Skeletal muscle tissue (tissue), 4 donors: Measurements from ENCODE around the gene COL19A1. TPM values are rescaled to one million over a fixed set of nuclear protein-coding genes. Genes with fewer than 3 reads are reported as not detected.
A peak's percentile ranks its signal among the peaks of the same experiment; 100 is the strongest.
"Not testable (repeated sequence)": the region's sequence is repeated elsewhere in the genome, so short reads cannot be mapped to it uniquely, and the experiment has no call there.

Experiments used
- H3K27ac ChIP-seq: one replicate; pipeline ENCODE4 v1.7.0; 2013; ENCODE audit warnings: mild to moderate bottlenecking, low read depth, low read length, inconsistent platforms
- H3K27me3 ChIP-seq, 3 donors: one replicate each; pipeline ENCODE4 v1.7.0; 2013; ENCODE audit warnings: low read length in 3 of 3; ENCODE audit not compliant: control insufficient read depth in 3 of 3, insufficient read depth in 3 of 3
- H3K36me3 ChIP-seq, 3 donors: one replicate each; pipeline ENCODE4 v1.7.0; 2013; ENCODE audit warnings: low read length in 3 of 3; ENCODE audit not compliant: control insufficient read depth in 3 of 3, insufficient read depth in 3 of 3
- H3K4me1 ChIP-seq, 3 donors: one replicate each; pipeline ENCODE4 v1.7.0; 2013; ENCODE audit warnings: low read length in 3 of 3, mild to moderate bottlenecking in 3 of 3; ENCODE audit not compliant: control insufficient read depth in 3 of 3, insufficient read depth in 3 of 3
- H3K4me3 ChIP-seq, 3 donors: one replicate each; pipeline ENCODE4 v1.7.0; 2013; ENCODE audit warnings: low read length in 3 of 3
- H3K9ac ChIP-seq, 3 donors: one replicate each; pipeline ENCODE4 v1.7.0; 2013; ENCODE audit warnings: low read length in 3 of 3, mild to moderate bottlenecking in 3 of 3, moderate library complexity in 2 of 3, low read depth in 1 of 3
- H3K9me3 ChIP-seq, 3 donors: one replicate each; pipeline ENCODE4 v1.7.0; 2013; ENCODE audit warnings: low read length in 3 of 3; ENCODE audit not compliant: control insufficient read depth in 3 of 3
- total RNA-seq: library from RNA; depleted of rRNA; stranded (reverse); fragments of >200 nt; gene quantifications from one replicate; pipeline ENCODE4 v1.2.3, GENCODE V29; 2014
- donor health status: Osteomylitis.

The COL19A1 gene
- total RNA-seq, 1 donor from 2014 or later: 10.4 TPM

GRCh38 chr6:69918813-69919475 is 52.6 kb downstream of the COL19A1 start:
- Histone ChIP-seq H3K4me3 (no peak overlapping the region), H3K27ac (no peak overlapping the region), H3K9ac (no peak overlapping the region), H3K27me3 (no peaks in the 10 kb centered on the region), H3K9me3 (no peaks in the 10 kb centered on the region), H3K4me1 (peaks cover 2 to 8% (median 2%) of the 10 kb centered on the region in 3 donors), H3K36me3 (no peaks in the 10 kb centered on the region)

DNA sequence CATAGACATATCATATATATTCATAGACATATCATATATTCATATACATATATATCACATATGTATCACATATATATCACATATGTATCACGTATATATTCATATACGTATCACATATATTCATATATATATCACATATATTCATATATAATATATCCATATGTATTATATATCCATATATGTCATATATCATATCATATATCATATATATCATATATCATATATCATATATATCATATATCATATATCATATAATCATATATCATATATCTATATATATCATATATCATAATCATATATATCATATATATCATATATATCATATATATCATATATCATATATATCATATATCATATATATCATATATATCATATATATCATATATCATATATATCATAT is 54.7 kb downstream of the COL19A1 start:
- H3K4me1 ChIP-seq, H3K36me3 ChIP-seq, H3K27ac ChIP-seq, H3K9ac ChIP-seq, H3K9me3 ChIP-seq, H3K27me3 ChIP-seq, H3K4me3 ChIP-seq: not testable (repeated sequence)

GRCh38 chr6:69921611-69922010 is 55.3 kb downstream of the COL19A1 start:
- not testable (repeated sequence) for H3K27ac ChIP-seq, H3K4me1 ChIP-seq, H3K9me3 ChIP-seq, H3K9ac ChIP-seq, H3K27me3 ChIP-seq, H3K36me3 ChIP-seq, H3K4me3 ChIP-seq

DNA sequence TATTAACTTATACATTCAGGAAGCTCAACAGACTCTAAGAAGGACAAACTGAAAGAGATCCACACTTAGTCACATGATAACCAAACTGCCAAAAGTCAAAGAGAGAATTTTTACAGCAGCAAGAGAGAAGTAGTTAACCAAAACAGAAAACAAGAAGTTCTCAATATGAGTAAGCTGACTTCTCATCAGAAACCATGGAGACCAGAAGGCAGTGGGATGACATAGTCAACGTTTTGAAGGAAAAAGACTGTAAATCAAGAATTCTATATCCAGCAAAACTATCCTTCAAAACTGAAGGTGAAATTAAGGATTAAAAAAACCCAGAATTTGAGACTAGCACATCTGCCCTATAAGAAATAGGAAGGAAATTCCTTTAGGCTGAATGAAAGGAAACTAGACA is 60.4 kb downstream of the COL19A1 start:
- Histone ChIP-seq H3K27ac (no peak overlapping the region), H3K9ac (no peak overlapping the region), H3K4me3 (no peak overlapping the region), H3K27me3 (no peaks in the 10 kb centered on the region), H3K4me1 (no peaks in the 10 kb centered on the region), H3K9me3 (peaks cover 0 to 4% (median 0%) of the 10 kb centered on the region in 3 donors), H3K36me3 (no peaks in the 10 kb centered on the region)

GRCh38 chr6:69933239-69933638 is 66.9 kb downstream of the COL19A1 start:
- Histone ChIP-seq H3K4me1 (peaks cover 2 to 22% (median 11%) of the 10 kb centered on the region in 3 donors), H3K9ac (no peak overlapping the region), H3K9me3 (no peaks in the 10 kb centered on the region), H3K36me3 (no peaks in the 10 kb centered on the region), H3K27me3 (no peaks in the 10 kb centered on the region), H3K27ac (peak overlapping the region; percentile 3), H3K4me3 (no peak overlapping the region)

DNA sequence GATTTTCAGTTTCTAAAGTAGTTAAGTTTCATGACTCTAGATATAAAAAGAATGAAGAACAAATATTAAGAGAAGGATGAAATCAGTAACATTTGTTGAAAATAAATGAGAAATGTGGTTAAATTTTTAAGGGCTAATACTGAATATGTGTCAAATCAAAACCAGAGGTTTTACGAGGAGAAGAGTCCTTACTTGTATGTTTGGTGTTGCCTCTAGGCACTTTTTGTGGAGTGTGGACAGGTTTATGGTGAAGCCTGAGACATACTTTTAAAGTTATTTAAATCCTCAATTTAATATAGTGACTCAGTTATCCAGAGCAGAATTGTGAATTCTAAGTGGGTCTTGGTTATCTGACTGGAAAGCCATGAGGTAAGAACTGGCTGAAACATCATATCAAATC is 68.7 kb downstream of the COL19A1 start:
- H3K4me1 ChIP-seq: peaks cover 2 to 22% (median 11%) of the 10 kb centered on the region in 3 donors
- no peaks in the 10 kb centered on the region for H3K27me3 ChIP-seq
- H3K4me3 ChIP-seq: no peak overlapping the region

DNA sequence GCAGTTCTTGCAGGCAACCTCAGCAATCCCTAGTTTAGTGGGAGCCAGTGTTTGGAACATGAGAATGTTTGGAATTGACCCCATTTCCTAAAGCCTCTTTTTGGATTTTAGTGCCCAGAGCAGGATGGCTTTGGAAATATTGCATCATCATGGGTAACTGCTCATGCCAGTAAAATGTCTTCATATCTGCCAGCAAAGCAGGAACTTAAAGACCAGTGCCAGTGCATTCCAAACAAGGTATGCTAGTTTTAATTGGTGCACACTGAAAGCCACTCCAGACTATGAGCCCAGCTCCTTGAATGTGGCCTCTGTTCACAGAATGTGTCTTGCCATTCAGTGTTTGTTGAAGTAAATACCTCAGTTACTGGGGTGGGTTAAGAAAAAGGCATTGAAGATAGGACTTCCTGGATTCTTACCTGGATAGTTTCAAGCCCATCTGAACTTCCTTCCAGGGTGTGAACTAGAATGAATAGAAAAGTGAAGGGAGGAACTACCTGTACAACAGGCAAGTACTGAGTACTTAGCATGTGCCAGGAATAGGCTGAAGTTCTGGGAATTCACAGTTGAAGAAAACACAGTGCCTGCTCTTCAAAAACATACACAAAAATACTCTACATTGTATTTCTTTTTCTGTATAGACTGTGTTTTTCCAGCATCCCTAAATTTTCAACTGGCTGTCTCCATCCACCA is 70.5 kb downstream of the COL19A1 start:
- Histone ChIP-seq H3K27ac (peak overlapping the region; percentile 23), H3K36me3 (no peaks in the 10 kb centered on the region), H3K27me3 (no peaks in the 10 kb centered on the region), H3K4me3 (no peak overlapping the region), H3K9ac (no peak overlapping the region), H3K4me1 (peaks cover 2 to 22% (median 11%) of the 10 kb centered on the region in 3 donors), H3K9me3 (no peaks in the 10 kb centered on the region)

More for the DNA sequence above, 68.7 kb downstream of the COL19A1 start:
- Histone ChIP-seq H3K36me3 (no peaks in the 10 kb centered on the region), H3K9ac (no peak overlapping the region), H3K27ac (no peak overlapping the region), H3K9me3 (no peaks in the 10 kb centered on the region)

DNA sequence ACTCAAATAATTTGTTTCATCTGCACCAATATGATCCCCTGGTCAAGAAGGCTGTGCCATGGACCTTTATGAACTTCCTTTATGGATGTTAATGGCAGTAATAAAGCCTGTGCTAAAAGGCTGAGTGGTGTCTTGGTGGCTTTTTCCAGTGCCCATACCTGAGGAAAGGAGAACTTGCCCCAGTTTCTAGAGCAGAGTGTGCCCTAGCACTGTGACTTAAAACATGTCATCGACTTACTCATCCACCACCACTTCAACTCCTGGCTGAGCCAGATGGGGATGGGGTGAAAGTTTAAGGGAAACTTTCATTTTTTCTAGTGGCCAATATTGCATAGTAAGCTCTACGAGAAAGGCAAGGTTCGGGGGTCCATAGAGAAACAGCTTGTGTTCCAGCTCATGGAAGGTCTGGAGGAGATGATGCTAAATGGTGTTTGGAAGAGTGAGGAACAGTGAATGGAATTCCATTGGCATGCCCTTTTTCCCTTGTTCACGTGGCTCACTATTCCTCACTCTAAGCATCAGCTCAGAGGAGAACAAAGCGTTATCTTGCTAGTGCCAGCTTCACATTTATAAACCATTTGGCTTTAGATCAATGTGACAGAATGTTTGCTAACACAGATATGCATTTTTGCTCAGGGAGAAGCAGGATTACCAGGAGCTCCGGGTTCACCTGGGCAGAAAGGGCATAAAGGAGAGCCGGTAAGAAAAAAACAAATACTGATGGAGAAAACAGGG is 71.2 kb downstream of the COL19A1 start:
- H3K27me3 ChIP-seq: no peaks in the 10 kb centered on the region
- no peak overlapping the region for H3K27ac ChIP-seq
- no peaks in the 10 kb centered on the region for H3K36me3 ChIP-seq
- peaks cover 2 to 22% (median 11%) of the 10 kb centered on the region in 3 donors for H3K4me1 ChIP-seq
- no peak overlapping the region for H3K9ac ChIP-seq
- no peaks in the 10 kb centered on the region for H3K9me3 ChIP-seq
- no peak overlapping the region for H3K4me3 ChIP-seq

GRCh38 chr6:69942485-69942884 is 76.1 kb downstream of the COL19A1 start:
- H3K9me3 ChIP-seq: no peaks in the 10 kb centered on the region
- no peaks in the 10 kb centered on the region for H3K27me3 ChIP-seq
- no peak overlapping the region for H3K4me3 ChIP-seq
- no peak overlapping the region for H3K9ac ChIP-seq
- H3K4me1 ChIP-seq: peaks cover 0 to 3% (median 0%) of the 10 kb centered on the region in 3 donors
- H3K36me3 ChIP-seq: no peaks in the 10 kb centered on the region
- H3K27ac ChIP-seq: no peak overlapping the region

GRCh38 chr6:69945192-69945591 is 78.8 kb downstream of the COL19A1 start:
- no peak overlapping the region for H3K4me3 ChIP-seq
- no peaks in the 10 kb centered on the region for H3K27me3 ChIP-seq
- no peaks in the 10 kb centered on the region for H3K36me3 ChIP-seq
- no peak overlapping the region for H3K9ac ChIP-seq
- H3K4me1 ChIP-seq: no peaks in the 10 kb centered on the region
- H3K9me3 ChIP-seq: no peaks in the 10 kb centered on the region
- H3K27ac ChIP-seq: no peak overlapping the region
